GM21619 (cell line): ENCODE data around the gene DUSP6.

ENCODE experiments used
- ATAC-seq: cut with Tn5 transposase; IDR thresholded peaks from one replicate; pipeline ENCODE4 v1.9.1; 2021; ENCODE audit not compliant: unreplicated experiment

Gene DUSP6

DNA sequence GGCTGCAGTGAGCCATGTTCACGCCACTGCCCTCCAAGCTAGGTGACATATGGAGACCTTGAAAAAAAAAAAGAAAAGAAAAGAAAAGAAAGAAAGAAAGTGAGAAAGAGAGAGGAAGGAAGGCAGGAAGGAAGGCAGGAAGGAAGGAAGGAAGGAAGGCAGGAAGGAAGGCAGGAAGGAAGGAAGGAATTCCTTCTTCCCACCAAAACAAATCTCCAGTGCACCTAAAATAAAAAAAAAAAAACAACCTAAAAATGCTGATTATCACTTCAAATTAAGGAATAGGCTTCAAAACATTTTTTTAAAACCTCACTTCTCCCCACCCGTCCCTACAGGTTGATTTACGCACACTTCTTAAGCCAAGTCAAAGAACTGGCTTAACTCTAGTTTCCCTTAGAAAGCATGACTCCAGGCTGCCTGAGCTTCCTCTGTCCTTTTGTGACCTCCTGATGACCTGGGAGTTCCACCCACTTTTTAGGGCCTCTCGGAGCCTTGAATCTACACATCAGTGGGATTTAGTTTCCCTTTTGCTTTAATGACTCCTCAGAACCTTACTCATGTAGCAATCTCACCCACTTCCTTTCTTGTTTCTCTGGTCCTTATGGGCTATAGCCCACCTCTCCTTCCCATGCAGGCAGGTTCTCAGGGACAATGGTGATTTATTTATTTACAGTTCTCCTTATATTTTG, 18.6 kb downstream of the DUSP6 start:
- peak; percentile 74 for ATAC-seq

DNA sequence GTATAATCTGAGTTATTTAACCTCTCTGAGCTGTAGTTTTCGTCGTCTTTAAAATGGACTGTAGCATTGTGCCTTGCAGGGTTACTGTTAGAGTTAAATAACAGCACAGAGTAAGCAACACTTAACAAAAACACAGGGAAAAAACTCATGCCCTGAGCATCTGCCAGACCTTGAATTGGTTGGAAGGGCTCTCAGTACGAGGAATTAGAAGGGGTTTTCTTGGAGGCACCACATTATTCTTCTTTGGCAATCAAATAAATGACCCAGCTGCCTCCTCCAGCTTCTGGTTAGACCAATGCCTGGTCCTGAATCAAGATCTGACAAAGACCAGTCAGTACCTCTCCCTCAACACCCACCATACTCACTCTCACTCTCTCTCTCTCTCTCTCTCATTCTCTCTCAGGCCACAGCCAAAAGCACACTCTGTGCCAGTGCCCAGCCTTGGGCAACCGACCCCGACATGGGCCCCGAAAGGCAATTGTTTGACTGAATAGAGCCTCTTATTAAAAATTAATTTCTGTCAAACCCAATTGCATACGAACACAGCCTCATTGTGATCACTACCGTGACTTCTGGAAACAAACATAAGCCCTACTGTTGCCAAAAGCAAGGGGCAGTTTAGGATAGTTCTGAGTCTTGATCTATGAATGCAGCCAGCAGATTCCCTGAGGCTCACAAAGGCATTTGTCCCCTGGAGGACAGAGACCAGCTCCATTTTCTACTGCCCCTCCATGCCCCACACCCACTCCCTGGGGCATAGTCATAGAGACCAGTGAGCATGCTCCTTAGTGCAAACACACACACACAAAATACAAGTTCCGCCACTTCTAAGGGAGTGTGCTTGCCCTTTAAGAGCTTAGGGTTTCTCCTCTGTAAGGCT, 23.9 kb downstream of the DUSP6 start:
- ATAC-seq = no peak

DNA sequence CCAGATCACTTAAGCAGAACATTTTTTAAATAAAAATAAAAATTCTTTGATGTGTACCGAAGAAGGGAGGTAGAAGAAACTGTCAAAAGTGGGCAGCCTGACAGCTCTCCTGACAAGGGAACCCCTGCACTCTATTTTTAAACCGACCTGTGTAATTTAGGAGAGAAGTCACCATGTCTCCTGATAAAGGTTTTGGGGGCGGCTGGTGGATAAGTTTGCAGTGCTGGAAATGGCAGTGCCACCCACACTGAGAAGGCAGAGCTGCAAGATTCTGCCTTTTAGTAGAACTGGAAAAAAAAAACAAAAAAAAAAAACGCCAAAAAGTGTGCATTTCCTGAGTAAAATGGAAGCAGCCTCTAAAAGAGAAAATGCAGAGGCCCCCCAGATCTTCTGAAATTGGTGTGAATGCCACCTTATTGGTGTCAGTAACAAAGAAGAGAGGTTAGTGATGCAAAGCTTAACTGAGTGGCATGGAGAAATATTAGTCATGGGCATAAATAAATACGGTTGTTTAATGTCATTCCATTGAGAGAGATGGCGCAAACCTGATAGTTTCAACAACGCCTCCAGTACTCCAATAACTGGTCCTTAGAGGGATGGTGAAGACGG, 24.7 kb downstream of the DUSP6 start:
- no peak for ATAC-seq

DNA sequence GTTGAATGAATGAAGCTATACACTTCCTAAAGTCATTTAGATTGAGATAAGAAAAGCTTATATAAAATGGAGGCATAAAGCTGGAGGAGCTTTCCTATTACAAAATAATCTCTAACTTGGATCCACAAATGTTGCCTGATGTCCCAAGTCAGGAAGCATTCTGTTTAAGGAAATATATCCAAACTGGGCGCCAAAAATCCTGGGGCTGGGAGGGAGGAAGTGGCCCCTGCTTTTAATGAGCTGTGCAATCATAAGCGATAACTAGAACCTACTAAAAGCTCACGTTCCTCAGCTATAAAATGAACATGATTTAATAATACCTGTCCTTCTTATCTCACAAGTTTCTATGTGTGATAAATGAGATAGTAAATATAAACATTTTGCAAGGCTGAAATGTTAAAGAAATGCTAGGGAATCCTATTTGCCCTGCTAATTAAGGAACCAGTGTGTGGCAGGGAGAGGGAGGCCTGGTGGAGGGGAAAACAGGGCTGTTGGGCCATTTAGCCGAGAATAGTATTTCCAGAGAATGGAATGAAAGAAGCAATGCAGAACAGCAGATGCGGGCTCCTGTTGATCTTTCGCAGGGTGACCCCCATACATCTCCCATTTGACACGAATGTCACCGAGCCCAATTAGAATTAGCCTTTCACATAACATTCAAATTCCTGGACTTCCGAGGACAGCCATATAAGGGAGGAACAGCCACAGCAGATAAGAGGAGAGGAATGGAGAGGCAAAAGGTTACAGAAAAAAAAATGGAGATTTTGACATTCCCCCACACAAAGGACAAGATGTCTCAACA, 25.9 kb downstream of the DUSP6 start:
- no peak for ATAC-seq

DNA sequence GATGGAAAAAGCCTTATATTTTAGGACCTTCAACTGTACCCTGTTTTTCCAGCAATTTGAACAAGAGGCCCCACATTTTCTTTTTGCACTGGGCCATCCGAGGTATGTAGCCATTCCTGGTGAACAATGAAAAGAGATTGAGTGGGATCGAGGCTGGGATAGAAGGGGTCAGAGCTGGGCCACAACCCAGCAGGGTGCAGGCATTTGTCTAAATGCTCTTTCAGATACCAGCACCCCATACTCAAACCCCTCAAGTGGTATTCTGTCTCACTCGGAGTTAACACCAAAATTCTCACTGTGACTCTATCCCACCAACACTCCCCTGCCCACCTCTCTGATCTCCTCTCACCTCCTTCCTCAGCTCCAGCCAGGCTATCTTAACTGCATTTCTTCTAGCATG, 26.8 kb downstream of the DUSP6 start:
- ATAC-seq = no peak

DNA sequence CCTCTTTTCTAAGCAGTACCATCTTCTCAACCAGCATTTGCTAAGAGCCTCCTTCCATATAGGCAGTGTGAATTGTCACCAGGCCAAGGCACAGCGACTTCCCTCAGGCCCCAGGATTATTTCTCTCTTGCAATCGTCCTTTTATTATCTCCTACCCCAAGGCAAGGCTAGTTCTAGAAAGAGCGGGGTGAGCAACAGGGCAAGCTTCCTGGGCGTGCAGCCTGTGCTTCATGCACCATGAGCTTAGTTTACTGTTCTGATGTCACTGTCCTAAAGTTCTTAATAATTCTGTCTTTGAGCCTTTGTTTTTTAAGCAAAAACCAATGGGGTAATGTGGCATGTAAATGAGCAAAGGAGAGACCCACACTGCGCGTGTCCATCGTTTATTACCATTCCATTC, 27.9 kb downstream of the DUSP6 start:
- ATAC-seq = no peak

DNA sequence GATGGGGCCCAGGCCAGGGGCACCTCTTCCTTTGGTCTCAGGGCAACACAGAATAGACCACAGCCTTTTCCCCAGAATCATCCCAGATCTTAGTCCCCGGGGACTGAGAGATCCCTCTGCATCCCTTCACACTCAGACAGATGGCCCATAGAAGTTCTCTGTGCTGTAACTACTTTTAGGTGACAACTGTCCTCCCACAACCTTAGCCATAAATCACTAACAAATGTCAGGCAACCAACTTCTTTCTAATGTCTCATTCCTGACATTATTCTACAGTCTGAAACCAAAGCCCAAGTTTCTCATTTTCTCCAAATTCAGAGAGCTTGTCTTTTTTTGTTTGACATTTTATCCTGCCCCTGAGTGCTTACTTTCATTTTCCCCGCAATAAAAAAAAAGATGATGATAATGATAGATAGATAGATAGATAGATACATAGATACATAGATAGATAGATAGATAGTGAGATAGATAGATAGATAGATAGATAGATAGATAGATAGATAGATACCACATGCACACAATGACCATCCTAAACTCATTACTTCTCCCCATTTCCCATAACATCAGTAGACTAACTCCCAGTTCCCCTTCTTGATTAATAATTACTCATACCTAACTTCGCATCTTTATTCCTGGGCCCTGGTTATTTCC, 28.6 kb downstream of the DUSP6 start:
- no peak for ATAC-seq

DNA sequence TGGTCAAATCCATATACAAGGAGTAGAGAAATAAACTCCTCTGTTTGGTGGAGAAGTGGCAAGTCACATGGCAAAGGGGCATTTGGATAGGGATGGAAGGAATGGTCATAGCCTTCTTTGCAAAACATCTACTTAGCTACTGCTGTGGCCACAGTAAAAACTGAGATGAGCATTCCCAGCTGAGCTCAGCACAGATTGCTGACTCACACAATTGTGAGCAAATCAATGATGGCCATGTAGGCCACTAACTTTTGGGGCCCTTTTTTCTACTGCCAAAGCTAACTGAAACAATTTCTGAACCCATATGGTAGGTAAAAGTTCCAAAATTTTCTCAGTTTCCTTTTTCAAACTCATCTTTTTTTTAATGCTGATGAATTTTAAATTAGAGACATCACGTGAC, 31.6 kb downstream of the DUSP6 start:
- no peak for ATAC-seq

DNA sequence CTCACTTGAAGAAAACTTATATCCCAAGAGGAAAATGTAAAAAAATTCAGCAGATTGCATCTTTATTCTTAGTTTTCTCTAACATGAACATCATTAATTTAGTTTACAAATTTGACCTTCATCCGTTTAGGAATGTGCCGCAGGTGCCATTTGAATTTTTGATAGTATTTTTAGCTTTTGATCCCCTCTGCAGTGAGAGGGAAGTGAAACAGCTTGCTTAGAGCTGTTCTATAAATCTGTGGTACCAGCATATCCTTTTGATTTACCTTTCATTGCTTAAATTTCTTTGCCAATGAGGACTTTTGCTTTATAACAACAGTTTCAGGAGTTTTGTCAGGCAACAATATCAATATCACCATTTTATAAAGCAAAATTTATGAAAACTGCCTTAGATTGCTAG, 32.7 kb downstream of the DUSP6 start:
- no peak for ATAC-seq

DNA sequence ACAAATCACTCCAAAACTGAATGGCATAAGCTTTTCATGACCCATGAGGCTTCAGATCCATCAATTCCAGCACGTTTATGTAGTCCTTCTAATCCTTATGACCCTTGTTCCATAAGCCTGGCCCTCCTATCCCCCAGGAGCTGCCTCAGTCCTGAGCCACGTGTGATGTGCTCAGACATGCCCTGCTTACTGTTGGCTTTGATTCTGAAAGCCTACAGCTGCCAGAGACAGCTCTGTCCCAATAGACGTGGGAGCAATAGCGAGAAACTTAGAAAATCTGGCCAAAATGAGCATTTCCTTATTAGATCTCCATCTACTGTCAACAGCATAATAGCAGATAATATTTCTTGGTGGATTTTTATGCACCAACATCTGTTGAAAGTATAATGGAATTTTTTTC, 33.2 kb downstream of the DUSP6 start:
- no peak for ATAC-seq

DNA sequence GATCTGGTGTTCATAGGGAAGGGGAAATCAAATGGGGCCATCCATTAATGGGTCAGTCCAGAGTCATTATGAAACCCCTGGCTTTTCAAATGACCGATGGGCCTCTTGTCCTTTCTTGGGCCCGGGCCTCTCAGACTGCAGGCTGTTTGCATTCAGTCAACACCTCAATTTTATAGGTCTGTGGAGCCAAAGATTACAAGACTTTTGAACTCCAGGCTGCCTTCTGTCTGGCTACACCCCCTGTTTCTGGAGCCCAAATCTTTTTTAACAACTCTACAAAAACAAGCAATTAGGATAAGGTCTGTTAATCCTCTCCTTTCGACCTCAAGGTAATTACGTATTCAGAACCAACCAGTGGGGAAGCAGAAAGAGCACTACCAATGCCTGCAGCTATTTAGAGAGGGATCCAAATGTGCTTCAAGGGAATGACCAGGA, 35.6 kb downstream of the DUSP6 start:
- no peak for ATAC-seq

DNA sequence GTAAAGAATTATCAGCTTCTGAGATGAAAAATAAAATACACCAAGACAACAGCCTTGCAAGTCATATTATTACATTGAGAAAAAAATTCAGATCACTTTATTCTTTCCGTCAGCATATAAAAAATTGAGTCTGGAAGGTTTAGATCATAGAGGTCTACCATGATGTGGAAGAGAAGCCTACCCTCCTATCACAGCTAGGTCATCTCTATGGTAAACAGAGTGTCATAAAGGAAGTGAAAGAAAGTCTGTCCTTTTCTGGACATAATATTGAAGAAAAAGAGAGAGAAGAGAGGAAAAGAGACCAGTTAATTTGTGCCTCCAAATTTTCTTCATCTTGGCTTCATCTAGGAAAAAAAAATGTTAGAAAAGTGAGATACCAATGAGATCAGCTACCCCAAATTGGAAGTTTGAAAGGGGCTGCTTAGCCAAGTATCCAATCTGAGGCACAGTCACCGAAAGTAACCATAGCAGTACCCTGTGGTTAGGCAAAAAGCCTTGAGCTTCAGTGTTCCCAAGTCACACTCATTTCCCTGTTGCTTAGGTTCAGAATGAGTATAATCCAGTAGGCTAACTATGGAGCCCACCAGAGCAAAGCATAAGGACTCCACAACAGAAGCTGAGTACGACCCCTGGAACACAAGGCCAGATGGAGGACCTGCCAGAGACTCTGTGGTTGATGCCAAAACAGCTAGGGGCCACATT, 38.1 kb downstream of the DUSP6 start:
- ATAC-seq = no peak

DNA sequence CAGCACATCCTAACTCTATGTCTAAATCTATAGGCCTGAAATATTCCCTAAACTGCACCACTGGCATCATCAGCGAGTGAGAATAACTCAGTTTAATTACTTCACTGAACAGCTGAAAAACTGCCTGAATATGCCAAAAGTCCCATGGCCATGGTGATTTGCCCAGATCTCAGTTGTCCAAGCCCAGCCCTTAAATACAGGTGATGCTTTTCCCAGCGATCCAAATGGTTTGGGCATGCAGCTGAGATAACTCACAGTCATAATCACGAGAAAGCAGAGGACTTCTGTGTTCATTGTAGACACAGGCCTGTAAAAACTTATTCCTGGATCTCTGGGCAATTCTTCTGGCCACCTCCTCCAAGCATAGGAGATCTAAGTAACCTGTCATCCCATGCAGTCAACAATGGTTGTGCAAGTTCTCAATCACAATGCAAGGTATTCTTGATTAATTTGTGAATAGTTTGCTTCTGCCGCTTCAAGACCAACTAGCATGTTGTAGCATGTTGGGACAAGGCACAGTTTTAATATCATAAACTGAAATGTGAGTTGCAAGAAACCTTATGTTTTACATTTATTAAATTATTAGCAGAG, 40.5 kb downstream of the DUSP6 start:
- ATAC-seq = no peak

DNA sequence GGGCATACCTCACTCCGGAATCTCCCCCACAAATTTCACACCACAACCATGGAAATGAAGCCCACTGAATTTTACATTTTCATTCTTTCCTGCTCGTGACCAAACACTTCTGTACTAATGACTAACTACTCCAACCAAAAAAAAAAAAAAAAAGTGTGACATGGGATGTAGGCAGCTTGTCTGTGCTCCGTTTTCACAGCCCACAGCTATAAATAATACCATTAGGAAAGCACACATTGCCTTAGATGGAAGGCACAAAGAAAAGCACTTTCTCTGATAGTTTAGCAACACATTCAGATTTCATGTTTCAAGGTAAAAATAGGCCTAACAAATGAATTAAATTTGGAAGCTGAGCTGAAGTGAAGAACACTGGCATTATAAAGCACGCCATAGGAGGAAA, 42.5 kb downstream of the DUSP6 start:
- ATAC-seq = no peak

DNA sequence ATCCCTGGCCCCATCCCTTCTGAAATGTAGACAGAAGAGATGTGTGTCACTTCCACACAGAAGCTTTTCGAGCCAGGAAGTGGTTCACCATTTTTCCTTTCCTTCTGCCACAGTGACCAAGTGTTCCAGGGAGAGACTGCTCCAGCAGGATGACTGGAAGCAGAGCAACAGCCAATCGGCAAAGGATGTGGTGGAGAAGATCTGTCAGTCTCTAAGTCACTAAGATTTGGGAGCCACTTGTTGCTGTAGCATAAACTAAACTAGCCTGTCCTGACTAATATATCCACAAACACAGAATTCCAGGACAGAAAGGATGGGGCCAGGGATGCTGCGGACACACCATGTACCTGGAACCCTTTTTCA, 42.9 kb downstream of the DUSP6 start:
- no peak for ATAC-seq

DNA sequence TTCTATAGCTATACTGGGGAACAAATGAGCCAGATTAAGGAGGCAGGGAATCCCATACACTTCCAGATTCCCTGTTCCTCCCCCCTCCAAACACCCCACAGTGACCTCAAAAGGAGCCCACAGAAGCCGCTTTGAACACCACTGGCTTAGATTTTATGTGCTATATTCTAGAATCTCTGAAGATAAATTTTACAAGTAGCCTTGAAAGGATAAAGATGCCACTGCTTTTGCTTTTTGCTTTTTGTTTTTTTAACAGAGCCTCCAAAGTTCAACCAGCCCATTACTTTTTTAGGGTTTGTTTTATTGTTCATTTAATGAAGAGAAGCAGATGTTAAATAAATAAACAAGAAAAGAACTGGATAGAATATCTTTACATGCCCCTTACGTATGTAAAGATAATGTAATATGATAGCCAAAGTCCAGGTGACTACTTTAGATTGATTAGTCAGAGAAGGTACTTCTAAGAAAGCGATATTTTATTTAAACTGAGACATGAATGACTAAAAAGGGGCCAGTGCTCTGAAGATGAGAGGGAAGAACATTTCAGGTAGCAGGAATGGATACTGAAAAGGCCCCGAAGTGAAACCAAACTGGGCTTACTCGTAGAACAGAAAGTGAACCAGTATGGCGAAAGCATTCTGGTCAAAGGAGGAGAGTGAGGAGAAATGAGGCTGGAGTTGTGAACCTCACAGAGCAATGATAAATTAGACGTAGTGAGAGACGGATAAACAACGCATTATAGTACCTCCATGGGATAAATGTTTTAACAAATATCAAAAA, 44.6 kb downstream of the DUSP6 start:
- ATAC-seq = no peak

DNA sequence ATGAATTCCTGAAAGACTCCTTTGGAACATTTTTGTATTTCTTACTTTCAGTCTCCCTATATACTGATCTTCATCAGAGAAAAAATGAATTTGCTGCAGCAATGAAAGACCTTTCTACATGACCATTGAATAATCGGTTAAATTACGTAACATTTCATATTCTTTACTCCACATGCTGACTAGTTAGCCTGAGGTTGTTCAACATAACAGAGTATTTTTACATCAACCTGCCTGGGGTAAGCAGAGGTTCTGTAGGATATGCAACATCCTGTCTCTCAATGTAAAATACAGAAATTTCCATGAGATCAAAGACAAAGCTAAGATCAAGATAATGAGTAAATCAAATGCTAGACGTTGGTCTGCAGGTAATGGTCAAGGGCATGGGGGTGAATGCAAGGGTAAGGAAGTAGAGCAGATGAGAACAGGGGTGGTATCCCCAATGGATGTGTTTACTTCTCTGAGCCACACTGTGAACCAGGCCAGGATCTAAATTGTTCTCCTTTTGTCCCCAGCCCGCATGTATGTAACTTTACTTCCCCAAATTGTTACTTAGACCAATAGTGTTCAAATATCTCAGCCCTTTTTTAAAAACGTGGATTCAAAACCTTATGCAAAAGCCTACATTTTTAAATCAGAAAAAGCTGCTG, 45.4 kb downstream of the DUSP6 start:
- ATAC-seq = no peak

DNA sequence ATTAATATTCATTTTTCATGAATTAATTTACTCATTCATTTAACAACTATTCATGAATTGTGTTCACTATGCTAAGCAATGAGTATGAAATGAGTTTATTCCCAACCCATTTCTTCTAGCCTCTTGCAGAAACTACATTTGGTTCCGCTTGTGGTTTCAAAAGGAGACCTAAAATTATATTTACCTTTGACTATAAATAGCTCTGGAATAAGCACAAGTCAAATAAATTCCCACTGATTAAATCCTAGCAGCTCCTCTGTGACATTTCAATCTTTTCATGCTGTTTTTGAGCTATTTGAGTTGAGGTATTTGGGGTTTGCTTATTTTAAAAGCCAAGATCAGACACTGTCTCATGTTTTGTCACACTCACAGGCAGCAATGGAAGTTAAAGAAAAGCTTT, 46.9 kb downstream of the DUSP6 start:
- no peak for ATAC-seq

DNA sequence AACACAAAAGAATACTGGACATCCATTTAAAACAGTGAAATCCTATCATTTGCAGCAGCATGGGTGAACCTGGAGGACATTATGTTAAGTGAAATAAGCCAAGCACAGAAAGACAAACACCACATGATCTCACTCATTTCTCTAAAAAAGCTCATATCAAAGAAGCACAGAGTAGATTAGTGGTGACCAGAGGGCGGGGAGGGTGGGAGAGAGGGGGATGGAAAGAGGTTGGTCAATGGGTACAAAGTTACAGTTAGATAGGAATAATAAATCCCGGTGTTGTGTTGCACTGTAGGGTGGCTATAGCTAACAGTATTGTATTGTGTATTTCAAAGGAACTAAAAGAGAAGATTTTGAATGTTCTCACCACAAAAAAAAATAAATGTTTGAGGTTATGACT, 52.4 kb downstream of the DUSP6 start:
- ATAC-seq = no peak
